GM19240 (cell line): ENCODE measurements around the gene MED26.

Source experiments
- DNase-seq: peaks from one replicate; pipeline ENCODE4 v3.0.0; 2011; ENCODE audit warnings: low spot score; ENCODE audit not compliant: insufficient read length

The MED26 gene

DNA sequence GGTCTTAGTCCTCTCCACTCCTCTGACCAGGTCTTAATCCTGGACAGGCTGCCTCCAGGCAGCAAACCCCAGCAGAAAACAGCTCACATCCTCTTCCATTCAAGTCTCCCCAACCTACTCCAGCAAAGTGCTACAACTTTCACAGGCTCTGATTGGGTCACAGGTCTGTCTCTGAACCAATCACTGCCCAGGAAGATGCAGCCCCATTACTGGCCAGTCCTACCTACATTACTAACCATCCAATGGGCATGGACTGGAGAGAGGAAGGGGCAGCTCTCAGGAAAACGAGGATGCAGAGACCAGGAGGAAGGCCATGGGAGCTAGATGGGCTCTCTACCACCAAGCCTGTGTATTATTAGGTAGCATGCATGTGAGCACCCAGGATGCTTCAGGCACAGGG lies 12.2 kb downstream of the MED26 start:
- DNase-seq: no peak

DNA sequence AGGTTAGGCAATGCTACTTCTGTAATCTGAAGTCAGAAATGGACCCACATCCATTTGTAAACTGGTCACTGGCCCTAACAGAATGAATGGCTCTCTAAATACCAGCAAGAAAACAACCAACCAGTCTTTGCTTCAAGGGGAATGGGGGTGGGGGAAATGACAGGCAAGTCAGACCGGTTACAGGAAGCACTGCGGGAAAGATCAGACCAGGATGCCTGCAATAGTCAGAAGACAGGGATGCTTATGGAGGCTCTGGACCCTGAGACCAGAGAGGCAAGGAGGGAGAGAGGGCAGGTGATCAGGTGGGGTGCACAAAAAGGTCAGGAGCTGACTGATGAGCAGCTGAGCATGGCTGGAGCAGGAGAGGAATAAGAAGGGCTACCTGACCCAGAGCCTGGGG lies 13.1 kb downstream of the MED26 start:
- DNase-seq: no peak

DNA sequence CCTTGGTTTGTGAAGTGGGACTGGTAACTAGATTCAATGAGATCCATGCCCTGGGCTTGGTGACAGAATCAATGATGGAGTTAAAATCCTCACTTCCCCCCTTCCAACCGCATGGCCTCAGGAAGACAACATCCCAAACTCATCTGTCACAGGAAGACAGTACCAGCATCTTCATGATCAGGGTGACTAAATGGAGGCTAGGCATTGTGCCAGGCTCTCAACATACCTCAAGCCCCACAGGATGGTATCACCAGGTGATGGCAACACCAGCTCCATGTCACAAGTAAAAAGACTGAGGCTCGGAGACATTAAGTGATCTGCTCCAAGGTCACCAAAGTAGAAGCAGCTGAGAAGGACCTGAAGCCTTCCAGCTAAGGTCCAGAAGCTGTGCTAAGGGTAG lies 14.2 kb downstream of the MED26 start:
- DNase-seq: no peak

DNA sequence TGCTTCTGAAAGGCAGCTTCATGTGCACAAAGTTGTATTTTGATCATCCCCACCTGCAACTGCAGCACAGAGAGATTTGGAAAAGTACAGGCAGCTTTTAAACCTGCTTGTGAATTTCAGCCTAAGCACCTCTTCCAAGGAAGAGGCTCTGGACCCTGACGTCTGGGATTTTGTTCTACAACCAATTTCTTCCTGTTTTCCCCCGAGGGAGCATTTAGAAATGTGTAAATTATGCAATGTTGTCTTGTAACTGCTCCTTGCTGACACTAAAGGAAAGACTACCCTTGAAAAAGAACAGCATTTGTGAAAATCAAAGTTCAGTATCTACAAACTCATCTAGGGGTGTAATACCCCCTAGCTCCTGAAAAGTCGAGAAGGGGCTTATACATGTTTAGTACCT lies 15.4 kb downstream of the MED26 start:
- DNase-seq: no peak

DNA sequence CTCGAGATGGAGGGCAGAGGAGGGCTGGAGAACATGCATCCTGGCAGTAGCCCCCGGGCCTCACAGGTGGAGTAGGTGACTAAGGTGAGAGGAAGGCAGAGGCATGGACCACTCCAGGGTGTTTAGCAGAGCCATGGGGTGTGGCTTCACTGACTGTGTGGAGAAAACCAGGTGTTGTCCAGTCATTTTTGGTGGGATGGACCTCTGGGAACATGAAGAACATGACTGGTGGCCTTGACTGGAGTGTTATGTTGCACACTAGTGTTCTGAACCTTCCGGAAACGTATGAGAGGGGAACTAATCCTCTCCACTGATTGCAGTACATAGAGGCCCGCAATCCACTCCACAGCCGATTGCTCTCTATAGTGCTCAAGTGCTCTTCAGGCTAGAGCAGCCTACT lies 16.9 kb downstream of the MED26 start:
- no peak for DNase-seq

DNA sequence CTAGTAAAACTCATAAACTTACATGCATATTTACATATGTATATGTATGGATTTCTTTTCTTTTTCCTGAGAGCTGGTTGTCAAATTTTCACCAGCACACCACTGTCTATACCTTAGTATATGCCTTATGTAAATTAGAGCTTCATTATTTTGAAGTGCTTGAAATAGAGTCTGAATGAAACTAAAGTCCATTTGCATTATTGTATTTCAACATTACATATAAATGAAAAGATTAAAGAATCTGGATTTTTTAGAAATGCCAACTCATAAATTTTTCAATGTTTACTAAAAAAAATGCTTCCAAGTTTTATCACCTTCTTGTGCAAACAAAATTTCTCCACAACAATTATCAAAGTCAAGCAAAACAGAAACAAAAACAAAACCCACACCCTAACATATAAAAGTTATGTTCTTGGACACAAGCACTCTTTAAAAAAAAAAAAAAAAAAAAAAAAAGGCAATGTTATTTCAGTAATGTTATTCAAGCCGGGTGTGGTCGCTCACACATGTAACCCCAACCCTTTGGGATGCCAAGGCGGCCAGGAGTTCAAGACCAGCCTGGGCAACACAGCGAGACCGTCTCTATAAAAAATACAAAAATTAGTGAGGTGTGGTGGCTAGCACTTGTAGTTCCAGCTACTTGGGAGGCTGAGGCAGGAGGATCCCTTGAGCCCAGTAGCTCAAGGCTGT lies 18.3 kb downstream of the MED26 start:
- DNase-seq: no peak

DNA sequence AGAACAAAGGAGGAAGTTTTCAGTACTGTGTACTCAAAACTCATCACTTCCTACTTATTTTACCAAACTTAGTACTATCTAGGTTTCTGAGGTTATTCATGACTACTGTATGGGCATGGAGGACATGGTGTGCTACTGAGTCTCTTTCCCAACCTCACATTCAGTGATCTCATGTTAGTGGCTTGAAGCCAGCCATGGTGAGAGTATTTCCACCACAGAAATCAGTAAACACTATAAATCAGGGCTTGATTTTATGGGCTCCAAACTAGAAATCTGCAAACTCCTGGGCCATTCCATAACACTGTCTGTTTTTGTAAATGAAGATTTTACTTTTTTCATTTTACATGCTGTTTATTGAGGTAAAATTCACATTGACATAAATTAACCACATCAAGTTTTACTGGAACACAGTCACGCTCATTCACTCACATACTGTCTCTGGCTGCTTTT lies 19.7 kb downstream of the MED26 start:
- no peak for DNase-seq

DNA sequence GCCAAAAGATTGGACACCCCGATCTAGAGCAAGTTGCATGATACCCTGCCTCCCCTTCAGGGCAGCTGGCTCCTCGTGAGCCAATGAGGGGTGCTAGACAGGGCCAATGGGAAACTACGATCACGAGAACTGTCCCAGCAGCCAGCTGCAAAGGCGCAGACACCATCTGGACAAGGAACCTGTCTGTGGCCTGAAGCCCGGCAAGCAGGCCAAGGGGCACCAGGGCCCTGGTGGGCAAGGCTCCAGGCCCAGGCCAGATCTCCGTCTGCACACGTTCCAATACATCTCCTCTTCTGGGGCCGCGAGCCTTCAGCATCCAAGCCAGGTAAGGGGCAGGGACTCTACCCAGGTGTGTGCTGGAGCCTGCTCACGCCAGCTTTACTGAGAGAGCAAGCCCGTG lies 20.2 kb downstream of the MED26 start:
- DNase-seq: no peak

DNA sequence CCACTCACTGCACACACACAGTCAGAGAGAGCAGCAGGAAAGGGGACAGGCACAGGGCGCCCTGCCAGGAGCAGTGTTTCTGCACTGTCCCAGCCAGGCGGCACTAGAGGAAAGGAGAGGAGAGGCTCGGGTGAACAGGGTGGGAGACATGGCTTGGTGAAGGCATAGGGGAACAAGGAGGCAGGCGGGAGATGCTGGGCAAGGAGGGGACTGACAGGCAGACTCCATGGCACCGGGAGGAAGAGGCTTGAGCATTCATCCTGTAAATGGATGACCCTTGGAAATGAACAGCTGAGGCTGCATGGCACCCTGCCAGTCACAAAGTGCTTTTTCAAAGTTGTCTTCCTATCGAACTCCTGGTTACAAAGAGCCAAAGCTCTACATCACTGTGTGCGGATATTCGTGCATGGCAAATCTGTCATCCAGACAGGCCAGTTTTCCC lies 22.4 kb downstream of the MED26 start:
- DNase-seq: no peak

DNA sequence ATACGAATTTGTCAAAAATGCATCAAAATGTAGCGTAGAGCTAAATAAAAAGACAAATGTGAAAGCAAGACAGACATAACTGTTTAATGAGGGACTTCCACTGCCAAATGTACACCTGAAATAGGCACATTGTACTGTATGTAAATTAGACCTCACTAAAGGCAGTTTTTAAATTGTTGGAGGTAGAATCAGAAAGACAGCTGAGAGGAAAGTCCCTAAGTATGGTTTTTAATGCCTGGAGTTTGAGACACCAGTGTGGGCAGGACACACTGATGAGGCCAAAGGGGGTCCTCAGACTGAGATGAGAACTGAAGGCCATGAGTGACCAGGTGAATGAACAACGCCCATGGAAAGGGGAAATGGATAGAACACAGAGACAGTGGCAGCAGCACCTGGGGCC lies 22.9 kb downstream of the MED26 start:
- DNase-seq: no peak

DNA sequence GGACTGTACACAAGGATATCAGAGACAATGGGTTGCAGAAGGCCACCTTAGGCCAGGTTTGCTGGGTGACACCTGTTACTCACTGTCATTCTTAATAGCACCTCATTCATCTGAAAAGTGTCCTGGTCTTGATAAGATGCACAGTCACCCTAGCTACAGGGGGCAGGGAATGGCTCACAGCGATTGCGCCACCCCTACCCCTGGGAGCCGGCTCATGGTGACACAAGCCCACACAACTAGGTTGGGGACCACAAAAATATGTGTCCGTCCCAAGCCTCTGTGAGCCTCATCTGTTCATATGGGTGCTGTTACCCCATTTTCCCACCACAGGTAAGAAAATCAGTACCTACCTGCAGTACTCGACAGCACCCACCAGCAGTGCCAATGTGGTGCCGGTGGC lies 23.4 kb downstream of the MED26 start:
- DNase-seq: no peak

DNA sequence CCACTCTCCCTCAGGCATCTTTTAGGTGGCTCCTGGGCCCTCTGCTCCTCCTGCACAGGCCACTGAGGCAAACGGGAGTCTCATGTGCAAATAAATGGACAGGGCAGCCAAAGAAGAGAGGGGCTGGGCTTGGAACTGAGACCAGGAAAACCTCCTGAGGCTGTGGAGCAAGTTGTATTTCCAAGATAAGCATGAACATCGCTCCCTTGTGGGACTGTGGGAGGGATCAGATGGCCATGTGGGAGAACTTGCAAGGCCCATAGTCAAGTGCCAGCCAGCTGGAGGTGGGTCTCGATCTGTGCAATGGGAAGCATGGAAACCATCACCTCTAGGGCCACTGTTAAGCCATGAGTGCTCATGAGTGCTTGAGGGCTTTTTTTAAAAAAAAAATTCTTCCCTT lies 24.9 kb downstream of the MED26 start:
- no peak for DNase-seq

DNA sequence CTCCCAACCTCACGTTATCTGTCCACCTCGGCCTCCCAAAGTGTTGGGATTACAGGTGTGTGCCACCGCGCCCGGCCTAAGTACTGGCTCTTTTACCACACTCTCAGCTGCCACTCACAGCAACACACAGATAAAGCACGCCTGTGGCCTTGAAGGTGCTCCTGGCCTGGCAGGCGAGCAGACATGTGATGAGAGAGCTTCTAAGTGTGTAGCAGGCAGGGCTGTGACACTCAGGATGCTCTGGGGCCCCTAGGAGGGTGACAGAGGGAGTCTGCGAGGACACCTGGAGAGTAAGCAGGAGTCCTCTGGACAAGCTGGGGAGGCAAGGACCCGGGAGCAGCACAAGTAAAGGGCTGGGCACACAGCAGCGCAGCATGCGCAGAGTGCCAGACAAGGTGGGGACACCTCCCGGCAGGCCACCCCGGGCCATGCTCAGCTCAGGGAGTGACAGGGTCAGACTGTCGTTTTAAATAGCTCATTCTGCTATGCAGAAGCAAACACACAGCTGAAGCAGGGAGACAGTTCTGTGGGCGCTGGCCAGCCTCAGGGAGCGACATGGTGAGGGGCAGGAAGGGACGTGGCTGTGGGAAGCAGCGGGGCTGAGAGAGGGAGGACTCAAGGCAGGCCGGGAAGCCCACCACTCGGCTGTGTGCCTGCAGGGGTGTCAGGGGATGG lies 26.5 kb downstream of the MED26 start:
- no peak for DNase-seq

DNA sequence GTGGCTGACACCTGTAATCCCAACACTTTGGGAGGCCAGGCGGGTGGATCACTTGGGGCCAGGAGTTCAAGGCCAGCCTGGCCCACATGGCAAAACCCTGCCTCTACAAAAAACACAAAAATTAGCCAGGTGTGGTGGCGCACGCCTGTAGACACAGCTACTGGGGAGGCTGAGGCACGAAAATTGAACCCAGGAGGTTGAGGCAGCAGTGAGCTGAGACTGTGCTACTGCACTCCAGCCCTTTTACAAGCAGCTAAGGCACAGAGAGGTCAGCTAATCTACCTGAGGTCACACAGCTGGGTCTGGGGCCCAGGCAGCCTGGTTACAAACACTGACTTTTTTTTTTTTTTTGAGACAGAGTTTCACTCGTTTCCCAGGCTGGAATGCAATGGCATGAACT lies 27.2 kb downstream of the MED26 start:
- DNase-seq: no peak

DNA sequence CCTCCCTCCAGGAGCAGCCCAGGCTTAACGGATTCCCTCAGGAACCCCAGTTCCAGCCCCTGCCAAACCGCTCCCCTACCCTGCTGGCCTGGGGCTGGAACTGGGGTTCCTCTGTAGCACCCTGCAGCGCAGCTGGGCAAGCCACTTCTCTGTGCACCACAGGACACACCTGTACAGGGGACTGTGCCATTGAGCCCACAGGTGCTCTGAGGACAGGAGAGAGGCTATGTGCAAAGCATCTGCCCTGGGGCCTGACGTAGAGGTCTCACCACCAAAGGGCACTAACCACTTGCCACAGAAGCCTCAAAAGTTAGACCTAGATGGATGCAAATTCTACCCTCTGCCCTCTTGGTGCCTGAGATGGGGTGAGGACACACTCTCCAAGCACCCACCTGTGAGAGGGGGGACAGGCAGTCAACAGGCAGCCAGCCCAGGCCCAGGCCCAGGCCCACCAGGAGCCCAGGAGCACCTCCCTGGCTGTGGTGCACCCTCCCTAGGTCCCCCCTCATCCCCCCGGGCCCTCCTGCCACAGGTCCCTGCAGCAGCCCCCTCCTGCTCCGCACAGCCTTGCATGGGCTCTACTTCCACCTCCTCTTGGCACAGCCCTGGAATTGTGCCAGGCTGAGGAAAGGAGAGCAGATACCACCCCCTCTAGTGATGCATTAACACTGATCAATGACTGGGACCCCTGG lies 28.2 kb downstream of the MED26 start:
- DNase-seq: no peak

DNA sequence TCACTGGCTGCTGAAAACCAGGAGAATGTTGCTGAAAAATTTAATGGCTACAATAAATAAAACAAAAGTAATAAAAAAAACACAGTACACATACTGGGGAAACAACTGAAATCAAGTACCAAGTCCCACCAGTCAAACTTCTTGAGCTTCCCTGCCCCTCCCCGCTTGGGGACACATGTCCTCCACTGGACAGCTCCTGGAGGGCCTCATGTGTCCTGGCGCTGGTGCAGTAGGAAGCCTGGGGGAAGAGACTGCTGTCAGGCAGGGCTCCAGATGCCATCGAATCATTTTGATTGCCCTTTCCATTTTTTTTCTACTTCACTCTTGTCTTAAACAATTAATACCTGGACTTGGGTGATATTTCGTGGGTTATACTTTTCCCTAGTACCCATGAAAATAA lies 29.2 kb downstream of the MED26 start:
- no peak for DNase-seq

DNA sequence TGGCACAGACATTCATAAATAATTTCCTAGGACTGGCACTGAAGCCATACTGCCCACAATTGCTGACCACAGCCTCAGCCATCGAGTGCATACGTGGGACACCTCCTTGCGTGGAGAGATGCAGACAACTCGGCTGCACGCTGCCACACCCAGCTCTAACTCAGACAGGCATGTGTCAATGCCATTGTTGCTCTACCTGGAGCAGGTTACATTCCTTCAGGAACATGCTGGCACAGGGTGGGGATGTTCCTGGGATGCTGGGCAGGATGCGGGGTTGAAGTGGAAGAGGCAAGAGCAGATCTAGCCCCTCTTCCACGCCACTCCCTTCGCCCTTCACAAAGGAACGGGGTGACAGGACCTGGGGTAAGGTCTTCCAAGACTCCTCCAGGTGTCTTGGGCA lies 31.6 kb downstream of the MED26 start:
- DNase-seq: no peak

DNA sequence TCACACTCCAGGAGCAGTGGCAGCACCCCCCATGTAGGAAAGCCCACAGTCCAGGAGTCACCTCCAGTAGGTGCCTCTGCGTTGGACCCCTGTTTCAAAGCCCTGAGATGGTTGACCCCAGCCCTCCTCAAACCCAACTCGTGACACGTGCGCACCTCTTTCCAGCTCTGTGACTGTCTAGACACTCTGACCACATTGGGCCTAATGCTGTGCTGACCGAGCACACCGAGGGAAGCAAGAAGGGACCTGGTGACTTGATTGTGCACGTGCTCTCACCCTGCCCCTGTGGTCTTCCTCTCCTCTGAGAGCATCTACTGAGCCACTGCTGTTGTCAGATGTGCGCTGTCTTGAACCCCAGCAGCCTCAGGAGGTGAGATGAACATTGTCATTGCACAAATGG lies 32.9 kb downstream of the MED26 start:
- no peak for DNase-seq

DNA sequence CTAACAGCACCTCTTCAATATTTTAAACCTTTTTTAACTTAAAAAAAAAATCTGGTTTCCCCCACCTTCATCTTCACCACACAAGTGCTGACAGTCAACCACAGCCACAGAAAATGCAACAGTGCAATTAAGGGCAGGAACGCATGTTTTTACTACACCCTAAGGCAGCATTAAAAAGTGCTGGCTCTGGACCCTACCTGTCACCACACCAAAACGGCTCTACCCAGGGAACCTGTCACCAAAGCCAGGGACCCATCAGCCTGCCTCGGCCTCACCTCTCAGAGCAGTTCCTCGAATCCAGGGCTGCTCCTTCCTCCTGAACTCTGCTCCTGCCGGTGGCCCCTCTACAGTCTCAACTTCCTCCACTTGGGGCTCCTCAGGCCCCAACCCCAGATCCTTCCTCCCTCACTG lies 33.3 kb downstream of the MED26 start:
- DNase-seq: no peak

DNA sequence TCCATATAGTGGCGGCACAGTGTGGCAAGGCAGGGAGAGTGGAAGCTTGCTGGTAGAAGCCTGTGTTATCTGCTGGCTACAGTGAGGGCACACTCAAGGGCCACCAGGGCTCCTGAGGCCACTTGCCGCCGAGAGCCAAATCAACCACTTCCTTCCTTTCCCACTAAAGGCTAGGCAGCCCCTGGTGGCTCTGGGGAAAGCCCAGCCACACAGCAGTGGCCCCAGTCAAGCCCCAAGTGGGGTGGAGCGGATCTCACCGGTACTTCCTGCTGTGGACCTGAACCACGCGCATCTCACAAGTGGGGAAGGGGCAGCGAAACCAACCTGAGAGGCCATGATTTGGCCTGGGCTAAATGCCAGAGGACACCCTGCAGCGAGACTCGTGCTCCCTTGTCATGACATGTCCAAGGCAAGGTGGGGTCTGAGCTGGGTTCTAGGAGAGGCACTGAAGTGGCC lies 33.8 kb downstream of the MED26 start:
- DNase-seq: no peak

DNA sequence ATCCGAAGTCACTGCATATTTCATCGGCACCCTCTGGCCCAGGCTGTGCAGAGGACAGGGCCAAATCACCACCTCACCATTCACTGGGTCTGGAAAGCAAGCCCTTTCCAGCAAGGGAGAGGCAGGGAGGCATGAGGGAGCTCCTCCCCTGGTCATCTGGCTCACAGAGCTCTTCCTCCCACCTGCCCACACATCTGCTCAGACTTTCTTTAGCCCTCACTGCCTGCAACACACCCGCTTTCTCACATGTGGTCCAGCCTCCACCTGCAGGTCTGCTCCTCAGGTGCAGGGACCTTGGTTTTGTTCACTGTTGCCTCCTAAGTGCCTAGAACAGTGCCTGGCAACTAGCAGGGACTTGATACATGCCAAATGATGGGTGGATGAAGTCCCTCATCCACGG lies 34.8 kb downstream of the MED26 start:
- DNase-seq: no peak

DNA sequence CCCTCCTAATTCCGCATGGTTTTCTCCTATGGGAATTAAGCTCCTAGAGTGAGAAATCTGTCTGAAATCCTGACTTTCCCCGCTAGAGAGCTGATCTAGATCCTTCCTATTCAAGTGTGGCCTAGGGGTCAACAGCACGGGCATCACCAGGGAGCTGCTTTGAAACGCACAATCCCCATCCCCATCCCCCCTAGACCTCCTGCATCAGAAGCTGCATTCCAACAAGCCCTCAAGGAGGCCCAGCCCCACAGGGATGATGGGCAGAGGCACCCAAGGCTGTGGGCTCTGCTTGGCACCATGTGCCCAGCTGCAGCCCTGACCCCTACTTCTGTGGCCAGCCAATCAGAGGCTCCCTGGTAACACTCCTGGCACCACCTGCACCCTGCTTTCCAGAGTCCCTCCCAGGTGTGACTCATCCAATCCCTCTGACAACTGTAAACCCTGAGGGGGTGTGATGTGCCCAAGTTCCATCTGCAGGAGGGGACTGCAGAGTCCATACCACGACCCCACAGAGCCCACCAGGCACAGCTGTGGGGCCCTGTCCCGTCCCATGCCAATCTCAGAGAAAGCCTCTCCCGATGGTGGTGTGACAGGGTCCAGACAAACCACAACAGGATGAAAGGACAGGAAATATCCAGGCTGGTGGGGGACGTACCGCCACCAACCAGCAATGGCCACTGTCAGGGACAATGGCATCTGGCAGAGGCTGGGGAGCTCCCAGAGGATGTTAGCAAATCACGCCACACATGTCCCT lies 36.0 kb downstream of the MED26 start:
- DNase-seq: no peak
